Chondrocyte (in vitro differentiated cells): ENCODE data around the gene SUSD1. TPM values are rescaled to one million over a fixed set of nuclear protein-coding genes. Genes with fewer than 3 reads are reported as not detected.
A peak's percentile ranks its signal among the peaks of the same experiment; 100 is the strongest.

Experiments used
- DNase-seq: peaks from one replicate; pipeline ENCODE4 v3.0.0; 2021; ENCODE audit warnings: mixed read lengths, low spot score
- H3K27ac Mint-ChIP-seq: one replicate; pipeline ENCODE4 v1.8.0; 2021; ENCODE audit warnings: mild to moderate bottlenecking, moderate library complexity, mixed read lengths; ENCODE audit not compliant: unreplicated experiment
- H3K27me3 Mint-ChIP-seq: 2 replicates; pipeline ENCODE4 v1.8.0; 2021; ENCODE audit warnings: low read depth, mixed read lengths
- H3K36me3 Mint-ChIP-seq: 2 replicates; pipeline ENCODE4 v1.8.0; 2021; ENCODE audit warnings: low read depth, mixed read lengths
- H3K4me1 Mint-ChIP-seq: 2 replicates; pipeline ENCODE4 v1.8.0; 2021; ENCODE audit warnings: low read depth, mild to moderate bottlenecking, mixed read lengths
- H3K4me3 Mint-ChIP-seq: one replicate; pipeline ENCODE4 v1.8.0; 2021; ENCODE audit warnings: mild to moderate bottlenecking, moderate library complexity, mixed read lengths; ENCODE audit not compliant: unreplicated experiment
- H3K9me3 Mint-ChIP-seq: 2 replicates; pipeline ENCODE4 v1.8.0; 2021; ENCODE audit warnings: low read depth, mixed read lengths
- CTCF ChIP-seq: fragments of 200-600 bp; sonication (generic); IDR thresholded peaks from 2 replicates; pipeline ENCODE4 v1.5.0; 2021; ENCODE audit warnings: antibody characterized with exemption, mild to moderate bottlenecking, moderate library complexity
- total RNA-seq: library from RNA; stranded (reverse); gene quantifications from 3 replicates; pipeline ENCODE4 v1.2.1, GENCODE V29; 2021

SUSD1 gene
- total RNA-seq, 1 donor from 2014 or later: 29.6 TPM

- Mint-ChIP-seq H3K4me3 (no peak overlapping the region), H3K27me3 (no peaks in the 10 kb centered on the region), H3K36me3 (no peaks in the 10 kb centered on the region), H3K9me3 (no peaks in the 10 kb centered on the region), H3K4me1 (peaks cover 6% of the 10 kb centered on the region), H3K27ac (no peak overlapping the region)
- no peak for TF ChIP-seq CTCF
- DNase-seq: no peak
These were observed 5.3 kb upstream of the SUSD1 start for GRCh38 chr9:112180387-112180881.

GRCh38 chr9:112179816-112180215 is 4.7 kb upstream of the SUSD1 start:
- H3K36me3 Mint-ChIP-seq: no peaks in the 10 kb centered on the region
- no peak overlapping the region for H3K4me3 Mint-ChIP-seq
- no peaks in the 10 kb centered on the region for H3K27me3 Mint-ChIP-seq
- no peaks in the 10 kb centered on the region for H3K9me3 Mint-ChIP-seq
- peaks cover 9% of the 10 kb centered on the region for H3K4me1 Mint-ChIP-seq
- no peak overlapping the region for H3K27ac Mint-ChIP-seq
- no peak for TF ChIP-seq CTCF
- no peak for DNase-seq

GRCh38 chr9:112176524-112176923 is 1.4 kb upstream of the SUSD1 start:
- Mint-ChIP-seq H3K27ac (no peak overlapping the region), H3K4me3 (no peak overlapping the region), H3K27me3 (no peaks in the 10 kb centered on the region), H3K9me3 (no peaks in the 10 kb centered on the region), H3K4me1 (peaks cover 26% of the 10 kb centered on the region), H3K36me3 (no peaks in the 10 kb centered on the region)
- no peak for DNase-seq
- TF ChIP-seq CTCF: no peak

GRCh38 chr9:112175796-112176315 is 759 bp upstream of the SUSD1 start:
- Mint-ChIP-seq H3K36me3 (no peaks in the 10 kb centered on the region), H3K27me3 (no peaks in the 10 kb centered on the region), H3K9me3 (no peaks in the 10 kb centered on the region), H3K4me1 (peaks cover 31% of the 10 kb centered on the region), H3K27ac (peak overlapping the region; percentile 14), H3K4me3 (peak overlapping the region; percentile 75)
- DNase-seq: no peak
- no peak for TF ChIP-seq CTCF

GRCh38 chr9:112174222-112174964 is 704 bp downstream of the SUSD1 start:
- Mint-ChIP-seq H3K36me3 (no peaks in the 10 kb centered on the region), H3K9me3 (no peaks in the 10 kb centered on the region), H3K27me3 (no peaks in the 10 kb centered on the region), H3K4me3 (peak overlapping the region; percentile 75), H3K27ac (peak overlapping the region; percentile 72), H3K4me1 (peaks cover 42% of the 10 kb centered on the region)
- DNase-seq: no peak
- no peak for TF ChIP-seq CTCF
